ENCODE measurements around the gene CCDC9B. TPM values are rescaled to one million over a fixed set of nuclear protein-coding genes. Genes with fewer than 3 reads are reported as not detected.

Gene CCDC9B
- total and polyA plus RNA-seq, 2 donors (not counting 1 experiment from before 2014, with no cell fraction given), result 2.0 to 38.0 TPM

DNA sequence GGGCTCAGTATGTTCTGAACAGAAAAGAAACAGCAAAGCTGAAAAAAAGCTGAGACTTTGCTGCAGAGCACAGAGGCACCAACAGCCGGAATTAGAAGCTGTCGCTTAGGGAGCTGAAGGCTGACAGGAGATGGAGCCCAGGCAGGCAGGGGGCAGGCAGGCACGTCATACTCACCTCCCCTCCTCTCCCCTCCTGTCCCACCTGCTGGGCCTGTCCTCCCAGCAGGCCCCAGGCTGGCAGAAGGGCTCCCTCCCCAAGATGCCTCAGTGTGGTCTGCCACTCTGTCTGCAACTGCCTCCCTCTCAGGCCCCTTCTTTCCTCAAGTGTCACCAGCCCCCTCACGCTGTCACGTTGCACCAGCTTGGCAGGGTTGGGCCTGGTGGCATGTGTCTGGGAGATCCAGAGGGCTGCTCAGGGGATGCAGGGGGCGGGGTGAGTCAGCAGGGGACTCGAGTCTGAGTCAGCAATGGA lies 54.6 kb downstream of the CCDC9B start:
- no peaks in the 10 kb centered on the region for H3K79me2 ChIP-seq (ENCODE audit: control insufficient read depth, insufficient read depth, low read length)
- no peak overlapping the region for H3K4me3 ChIP-seq (replicated peaks in 1 of 4; ENCODE audit: control extremely low read depth in 1 of 4, insufficient read depth in 1 of 4, low read depth in 3 of 4, low read length in 4 of 4)
- no peak for DNase-seq (ENCODE audit: low read depth in 2 of 2)
- no peaks in the 10 kb centered on the region for H4K20me1 ChIP-seq (ENCODE audit: control insufficient read depth, extremely low read depth, insufficient read depth, low read length)
- H3K4me2 ChIP-seq (ENCODE audit: extremely low read depth, insufficient read depth, low read length), result no peak overlapping the region
- H3K27me3 ChIP-seq (ENCODE audit: control insufficient read depth, insufficient read depth, low read length), result peaks cover 36% of the 10 kb centered on the region
- H3K36me3 ChIP-seq (ENCODE audit: control insufficient read depth, insufficient read depth, low read length), result no peaks in the 10 kb centered on the region
- H3K4me1 ChIP-seq (ENCODE audit: control insufficient read depth, extremely low read depth, insufficient read depth, low read length), result no peaks in the 10 kb centered on the region
- no peak overlapping the region for H2AFZ ChIP-seq (ENCODE audit: low read length)
- no peak overlapping the region for H3K9ac ChIP-seq (ENCODE audit: insufficient read depth, low read length)
- H3K27ac ChIP-seq (ENCODE audit: insufficient read depth, low read length), result no peak overlapping the region
- TF ChIP-seq EZH2 (IDR thresholded peaks at IDR 0.05; ENCODE audit: low read length, missing control alignments), result no peak
- TF ChIP-seq, protein P1, sequence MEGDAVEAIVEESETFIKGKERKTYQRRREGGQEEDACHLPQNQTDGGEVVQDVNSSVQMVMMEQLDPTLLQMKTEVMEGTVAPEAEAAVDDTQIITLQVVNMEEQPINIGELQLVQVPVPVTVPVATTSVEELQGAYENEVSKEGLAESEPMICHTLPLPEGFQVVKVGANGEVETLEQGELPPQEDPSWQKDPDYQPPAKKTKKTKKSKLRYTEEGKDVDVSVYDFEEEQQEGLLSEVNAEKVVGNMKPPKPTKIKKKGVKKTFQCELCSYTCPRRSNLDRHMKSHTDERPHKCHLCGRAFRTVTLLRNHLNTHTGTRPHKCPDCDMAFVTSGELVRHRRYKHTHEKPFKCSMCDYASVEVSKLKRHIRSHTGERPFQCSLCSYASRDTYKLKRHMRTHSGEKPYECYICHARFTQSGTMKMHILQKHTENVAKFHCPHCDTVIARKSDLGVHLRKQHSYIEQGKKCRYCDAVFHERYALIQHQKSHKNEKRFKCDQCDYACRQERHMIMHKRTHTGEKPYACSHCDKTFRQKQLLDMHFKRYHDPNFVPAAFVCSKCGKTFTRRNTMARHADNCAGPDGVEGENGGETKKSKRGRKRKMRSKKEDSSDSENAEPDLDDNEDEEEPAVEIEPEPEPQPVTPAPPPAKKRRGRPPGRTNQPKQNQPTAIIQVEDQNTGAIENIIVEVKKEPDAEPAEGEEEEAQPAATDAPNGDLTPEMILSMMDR (conservative IDR thresholded peaks at IDR 0.05 in 1 of 2, IDR thresholded peaks at IDR 0.05 in 1 of 2; ENCODE audit: low read depth in 1 of 2, low read length in 2 of 2), result no peak
- no peaks in the 10 kb centered on the region for H3K9me3 ChIP-seq (ENCODE audit: control insufficient read depth, insufficient read depth, low read depth, low read length)

- no peaks in the 10 kb centered on the region for H3K9me3 ChIP-seq (ENCODE audit: control insufficient read depth, insufficient read depth, low read depth, low read length)
- peak in 1 of 2 donors; percentile 16 for DNase-seq (ENCODE audit: low read depth in 2 of 2)
- H3K27me3 ChIP-seq (ENCODE audit: control insufficient read depth, insufficient read depth, low read length), result peaks cover 41% of the 10 kb centered on the region
- no peak overlapping the region for H3K27ac ChIP-seq (ENCODE audit: insufficient read depth, low read length)
- H3K4me1 ChIP-seq (ENCODE audit: control insufficient read depth, extremely low read depth, insufficient read depth, low read length), result no peaks in the 10 kb centered on the region
- no peak overlapping the region for H3K9ac ChIP-seq (ENCODE audit: insufficient read depth, low read length)
- H3K4me2 ChIP-seq (ENCODE audit: extremely low read depth, insufficient read depth, low read length), result no peak overlapping the region
- no peaks in the 10 kb centered on the region for H3K36me3 ChIP-seq (ENCODE audit: control insufficient read depth, insufficient read depth, low read length)
- H4K20me1 ChIP-seq (ENCODE audit: control insufficient read depth, extremely low read depth, insufficient read depth, low read length), result no peaks in the 10 kb centered on the region
- no peaks in the 10 kb centered on the region for H3K79me2 ChIP-seq (ENCODE audit: control insufficient read depth, insufficient read depth, low read length)
- no peak overlapping the region for H2AFZ ChIP-seq (ENCODE audit: low read length)
- TF ChIP-seq, protein P1 (conservative IDR thresholded peaks at IDR 0.05 in 1 of 2, IDR thresholded peaks at IDR 0.05 in 1 of 2; ENCODE audit: low read depth in 1 of 2, low read length in 2 of 2), result no peak
- TF ChIP-seq EZH2 (IDR thresholded peaks at IDR 0.05; ENCODE audit: low read length, missing control alignments), result no peak
- H3K4me3 ChIP-seq (replicated peaks in 1 of 4; ENCODE audit: control extremely low read depth in 1 of 4, insufficient read depth in 1 of 4, low read depth in 3 of 4, low read length in 4 of 4), result no peak overlapping the region
These were observed 55.2 kb downstream of the CCDC9B start for GRCh38 chr15:40285554-40286011.

GRCh38 chr15:40285151-40285550 lies 55.6 kb downstream of the CCDC9B start:
- Histone ChIP-seq H3K9me3 (ENCODE audit: control insufficient read depth, insufficient read depth, low read depth, low read length) (no peaks in the 10 kb centered on the region), H3K27ac (ENCODE audit: insufficient read depth, low read length) (no peak overlapping the region), H2AFZ (ENCODE audit: low read length) (no peak overlapping the region), H3K4me2 (ENCODE audit: extremely low read depth, insufficient read depth, low read length) (no peak overlapping the region), H3K79me2 (ENCODE audit: control insufficient read depth, insufficient read depth, low read length) (no peaks in the 10 kb centered on the region), H3K9ac (ENCODE audit: insufficient read depth, low read length) (no peak overlapping the region), H3K27me3 (ENCODE audit: control insufficient read depth, insufficient read depth, low read length) (peaks cover 43% of the 10 kb centered on the region), H3K4me3 (replicated peaks in 1 of 4; ENCODE audit: control extremely low read depth in 1 of 4, insufficient read depth in 1 of 4, low read depth in 3 of 4, low read length in 4 of 4) (no peak overlapping the region), H4K20me1 (ENCODE audit: control insufficient read depth, extremely low read depth, insufficient read depth, low read length) (no peaks in the 10 kb centered on the region), H3K4me1 (ENCODE audit: control insufficient read depth, extremely low read depth, insufficient read depth, low read length) (no peaks in the 10 kb centered on the region), H3K36me3 (ENCODE audit: control insufficient read depth, insufficient read depth, low read length) (no peaks in the 10 kb centered on the region)
- TF ChIP-seq EZH2 (IDR thresholded peaks at IDR 0.05; ENCODE audit: low read length, missing control alignments), result no peak
- TF ChIP-seq, protein P1 (conservative IDR thresholded peaks at IDR 0.05 in 1 of 2, IDR thresholded peaks at IDR 0.05 in 1 of 2; ENCODE audit: low read depth in 1 of 2, low read length in 2 of 2), result no peak
- peak in 1 of 2 donors; percentile 20 for DNase-seq (ENCODE audit: low read depth in 2 of 2)
